ENCODE measurements around the gene SELENOW. TPM values are rescaled to one million over a fixed set of nuclear protein-coding genes. Genes with fewer than 3 reads are reported as not detected.

SELENOW gene
- total RNA-seq, 4 donors from 2014 or later: 474 to 751 (median 653) TPM

- intact Hi-C loops (cut with DNase I; ENCODE audit: low total_unique reads): no loop called here
- in situ Hi-C loops (cut with MboI; ENCODE audit: low pct_ligation_motif_present in 1 of 4, low pct_unique_long_range_greater_than_20kb in 1 of 4, low sequenced_read_pairs in 3 of 4): no loop called here
- H3K27me3 ChIP-seq: no peaks in the 10 kb centered on the region
- peaks cover 0 to 13% (median 6%) of the 10 kb centered on the region in 4 donors for H3K4me1 ChIP-seq
- peaks cover 0 to 69% (median 31%) of the 10 kb centered on the region in 4 donors for H3K36me3 ChIP-seq
- no peaks in the 10 kb centered on the region for H3K9me3 ChIP-seq
- H3K4me3 ChIP-seq: no peak overlapping the region
- DNase-seq: no peak
- no peak overlapping the region for H3K27ac ChIP-seq
- TF ChIP-seq POLR2AphosphoS5 (IDR thresholded peaks at IDR 0.05) (no peak), CTCF (IDR thresholded peaks at IDR 0.05) (no peak), EP300 (IDR thresholded peaks at IDR 0.05; ENCODE audit: low read depth) (no peak), POLR2A (IDR thresholded peaks at IDR 0.05) (no peak)
- WGBS, 2 donors (ENCODE audit: low coverage in 1 of 2): 88 to 91% methylated on average over 7 to 27 of the region's 27 CpGs
Observed at GRCh38 chr19:47752440-47753211, 25.9 kb upstream of the SELENOW start.

- no peaks in the 10 kb centered on the region for H3K27me3 ChIP-seq
- 94% methylated on average over 33 of the region's 37 CpGs; no CpG with 5 or more reads in 1 of the 2 donors for WGBS, 2 donors (ENCODE audit: low coverage in 1 of 2)
- TF ChIP-seq EP300 (IDR thresholded peaks at IDR 0.05; ENCODE audit: low read depth) (no peak), POLR2AphosphoS5 (IDR thresholded peaks at IDR 0.05) (no peak), POLR2A (IDR thresholded peaks at IDR 0.05) (no peak), CTCF (IDR thresholded peaks at IDR 0.05) (no peak)
- no peak overlapping the region for H3K4me3 ChIP-seq
- peaks cover 0 to 22% (median 12%) of the 10 kb centered on the region in 4 donors for H3K4me1 ChIP-seq
- no peaks in the 10 kb centered on the region for H3K9me3 ChIP-seq
- DNase-seq: no peak
- H3K36me3 ChIP-seq: peaks cover 0 to 62% (median 31%) of the 10 kb centered on the region in 4 donors
- intact Hi-C loops (cut with DNase I; ENCODE audit: low total_unique reads): no loop called here
- in situ Hi-C loops (cut with MboI; ENCODE audit: low pct_ligation_motif_present in 1 of 4, low pct_unique_long_range_greater_than_20kb in 1 of 4, low sequenced_read_pairs in 3 of 4): no loop called here
- H3K27ac ChIP-seq: no peak overlapping the region
Observed at GRCh38 chr19:47754206-47755064, 24.1 kb upstream of the SELENOW start.

- Histone ChIP-seq H3K27me3 (no peaks in the 10 kb centered on the region), H3K36me3 (peaks cover 0 to 57% (median 27%) of the 10 kb centered on the region in 4 donors), H3K4me1 (peaks cover 0 to 22% (median 12%) of the 10 kb centered on the region in 4 donors), H3K4me3 (no peak overlapping the region), H3K27ac (no peak overlapping the region), H3K9me3 (no peaks in the 10 kb centered on the region)
- TF ChIP-seq EP300 (IDR thresholded peaks at IDR 0.05; ENCODE audit: low read depth) (no peak), CTCF (IDR thresholded peaks at IDR 0.05) (no peak), POLR2A (IDR thresholded peaks at IDR 0.05) (no peak), POLR2AphosphoS5 (IDR thresholded peaks at IDR 0.05) (no peak)
- WGBS, 2 donors (ENCODE audit: low coverage in 1 of 2): 87 to 90% methylated on average over 2 to 26 of the region's 36 CpGs
- DNase-seq: no peak
- intact Hi-C loops (cut with DNase I; ENCODE audit: low total_unique reads): no loop called here
- in situ Hi-C loops (cut with MboI; ENCODE audit: low pct_ligation_motif_present in 1 of 4, low pct_unique_long_range_greater_than_20kb in 1 of 4, low sequenced_read_pairs in 3 of 4): no loop called here
Observed at GRCh38 chr19:47755065-47755761, 23.3 kb upstream of the SELENOW start.

Measured in transverse colon (tissue), 4 donors.